IMR-90 (cell line): ENCODE data around the gene ARF6. TPM values are rescaled to one million over a fixed set of nuclear protein-coding genes. Genes with fewer than 3 reads are reported as not detected.

Source experiments
- ATAC-seq: fragments of 200-7000 bp; cut with Tn5 transposase; 2 replicates; pipeline ENCODE4 v1.9.1; 2020; ENCODE audit warnings: low read depth, mild to moderate bottlenecking, moderate library complexity
- BruUV-seq: library from RNA; stranded (reverse); fragments of 400-500 nt; replicated peaks from 2 replicates; lab custom pipeline; 2021; lab: Mats Ljungman, UMichigan
- CTCF ChIA-PET: fragments of 300-600 bp; formaldehyde crosslinking; extraction: SDS; loops from one replicate; lab custom pipeline; 2021; ENCODE audit warnings: antibody characterized with exemption; lab: Yijun Ruan, JAX
- POLR2A ChIA-PET: fragments of 300-600 bp; sonication (Branson Sonifier 250); formaldehyde crosslinking; loops from one replicate; lab custom pipeline; 2022; ENCODE audit warnings: antibody characterized with exemption; ENCODE audit not compliant: unreplicated experiment; lab: Charles Lee
- DNase-seq: peaks from one replicate; pipeline ENCODE4 v3.0.0; 2013
- H2AFZ ChIP-seq: replicated peaks from 2 replicates; pipeline ENCODE3; 2013; ENCODE audit warnings: low read length, mild to moderate bottlenecking; ENCODE audit not compliant: poor library complexity
- H2AK5ac ChIP-seq: 2 replicates; pipeline ENCODE4 v1.6.1; 2013; ENCODE audit warnings: low read depth, low read length, inconsistent platforms
- H2AK9ac ChIP-seq: replicated peaks from 2 replicates; pipeline ENCODE3; 2013; ENCODE audit warnings: mild to moderate bottlenecking, low read depth, low read length, moderate library complexity; ENCODE audit not compliant: poor library complexity
- H2BK120ac ChIP-seq: 2 replicates; pipeline ENCODE4 v1.6.1; 2013; ENCODE audit warnings: low read depth, low read length, inconsistent platforms
- H2BK15ac ChIP-seq: 3 replicates; pipeline ENCODE4 v1.6.1; 2013; ENCODE audit warnings: low read depth, low read length, inconsistent platforms
- H2BK20ac ChIP-seq: 2 replicates; pipeline ENCODE4 v1.6.1; 2013; ENCODE audit warnings: low read depth, mild to moderate bottlenecking, inconsistent platforms, low read length, moderate library complexity
- H2BK5ac ChIP-seq: 2 replicates; pipeline ENCODE4 v1.6.1; 2013; ENCODE audit warnings: mild to moderate bottlenecking, low read depth, low read length, inconsistent platforms; ENCODE audit not compliant: poor library complexity, severe bottlenecking
- H3K14ac ChIP-seq: replicated peaks from 2 replicates; pipeline ENCODE4 v1.6.1; 2013; ENCODE audit warnings: low read depth, low read length, inconsistent platforms
- H3K18ac ChIP-seq: 2 replicates; pipeline ENCODE4 v1.6.1; 2013; ENCODE audit warnings: low read depth, low read length, control low read depth
- H3K23ac ChIP-seq: 2 replicates; pipeline ENCODE4 v1.6.1; 2013; ENCODE audit warnings: low read depth, low read length, inconsistent platforms
- H3K27ac ChIP-seq: 2 replicates; pipeline ENCODE4 v1.5.1; 2013; ENCODE audit warnings: mild to moderate bottlenecking, control low read depth, low read length; ENCODE audit not compliant: insufficient read depth
- H3K27me3 ChIP-seq: 2 replicates; pipeline ENCODE4 v1.6.1; 2013; ENCODE audit warnings: low read length; ENCODE audit not compliant: control insufficient read depth, insufficient read depth
- H3K36me3 ChIP-seq: 2 replicates; pipeline ENCODE4 v1.6.1; 2013; ENCODE audit warnings: low read length, mixed read lengths; ENCODE audit not compliant: control insufficient read depth, insufficient read depth
- H3K4ac ChIP-seq: 2 replicates; pipeline ENCODE4 v1.6.1; 2013; ENCODE audit warnings: low read depth, low read length, inconsistent platforms
- H3K4me1 ChIP-seq: 2 replicates; pipeline ENCODE4 v1.6.1; 2013; ENCODE audit warnings: low read length, mixed read lengths; ENCODE audit not compliant: control insufficient read depth, insufficient read depth
- H3K4me2 ChIP-seq: 2 replicates; pipeline ENCODE4 v1.6.1; 2013; ENCODE audit warnings: low read depth, mild to moderate bottlenecking, control low read depth, low read length, moderate library complexity
- H3K4me3 ChIP-seq: 2 replicates; pipeline ENCODE4 v1.5.1; 2013; ENCODE audit warnings: low read depth, mild to moderate bottlenecking, control low read depth, low read length, moderate library complexity; ENCODE audit not compliant: insufficient read depth
- H3K56ac ChIP-seq: 2 replicates; pipeline ENCODE4 v1.6.1; 2013; ENCODE audit warnings: low read length, inconsistent platforms; ENCODE audit not compliant: insufficient read depth; ENCODE audit errors: extremely low read depth
- H3K79me1 ChIP-seq, 2 experiments: 2 replicates each; pipeline ENCODE4 v1.6.1; 2013; ENCODE audit warnings: low read length in 2 of 2, inconsistent platforms in 1 of 2, low read depth in 1 of 2
- H3K9ac ChIP-seq: 2 replicates; pipeline ENCODE4 v1.6.1; 2013; ENCODE audit warnings: low read depth, low read length, control low read depth
- H3K9me1 ChIP-seq: 2 replicates; pipeline ENCODE4 v1.6.1; 2013; ENCODE audit warnings: low read length, inconsistent platforms; ENCODE audit not compliant: insufficient read depth
- H3K9me3 ChIP-seq: 2 replicates; pipeline ENCODE4 v1.6.1; 2013; ENCODE audit warnings: low read length; ENCODE audit not compliant: control insufficient read depth, insufficient read depth
- H4K20me1 ChIP-seq: 2 replicates; pipeline ENCODE4 v1.6.1; 2013; ENCODE audit warnings: low read length, inconsistent platforms; ENCODE audit not compliant: insufficient read depth
- H4K5ac ChIP-seq: 2 replicates; pipeline ENCODE4 v1.6.1; 2013; ENCODE audit warnings: mild to moderate bottlenecking, low read depth, low read length, control low read depth
- H4K8ac ChIP-seq, 2 experiments: 2 replicates each; pipeline ENCODE4 v1.6.1; 2013; ENCODE audit warnings: low read depth in 2 of 2, low read length in 2 of 2, control low read depth in 1 of 2, inconsistent platforms in 1 of 2
- H4K91ac ChIP-seq: 2 replicates; pipeline ENCODE4 v1.6.1; 2013; ENCODE audit warnings: low read depth, low read length, inconsistent platforms; ENCODE audit not compliant: insufficient read depth
- BHLHE40 ChIP-seq: fragments of 150-350 bp; IDR thresholded peaks from 2 replicates; pipeline ENCODE4 v1.6.1; 2016; ENCODE audit warnings: mild to moderate bottlenecking, low read depth, low read length
- CEBPB ChIP-seq: IDR thresholded peaks from 2 replicates; pipeline ENCODE4 v1.6.1; 2012; ENCODE audit warnings: low read depth, low read length, improper control_type of control experiment
- CHD1 ChIP-seq: IDR thresholded peaks from 2 replicates; pipeline ENCODE4 v1.6.1; 2012; ENCODE audit warnings: low read depth, low read length, improper control_type of control experiment
- MAFK ChIP-seq: IDR thresholded peaks from 2 replicates; pipeline ENCODE4 v1.6.1; 2012; ENCODE audit warnings: low read depth, low read length, improper control_type of control experiment
- MAZ ChIP-seq: IDR thresholded peaks from 2 replicates; pipeline ENCODE4 v1.6.1; 2012; ENCODE audit warnings: low read depth, mild to moderate bottlenecking, low read length, improper control_type of control experiment, moderate library complexity, borderline replicate concordance
- MXI1 ChIP-seq: IDR thresholded peaks from 2 replicates; pipeline ENCODE4 v1.6.1; 2012; ENCODE audit warnings: low read depth, mild to moderate bottlenecking, low read length, moderate library complexity, borderline replicate concordance
- NFE2L2 ChIP-seq: fragments of 150-350 bp; IDR thresholded peaks from 2 replicates; pipeline ENCODE4 v1.6.1; 2016; ENCODE audit warnings: low read depth, mild to moderate bottlenecking, low read length
- POLR2A ChIP-seq: IDR thresholded peaks from 2 replicates; pipeline ENCODE4 v1.6.1; 2012; ENCODE audit warnings: mild to moderate bottlenecking, low read depth, low read length
- RAD21 ChIP-seq: IDR thresholded peaks from 2 replicates; pipeline ENCODE4 v1.6.1; 2012; ENCODE audit warnings: low read length, improper control_type of control experiment
- SMC3 ChIP-seq: fragments of 150-350 bp; IDR thresholded peaks from 2 replicates; pipeline ENCODE4 v1.6.1; 2016; ENCODE audit warnings: low read depth, mild to moderate bottlenecking, antibody characterized with exemption, low read length, moderate library complexity
- USF2 ChIP-seq: fragments of 150-350 bp; IDR thresholded peaks from 2 replicates; pipeline ENCODE4 v1.6.1; 2017; ENCODE audit warnings: mild to moderate bottlenecking, antibody characterized with exemption, low read length, low read depth
- WGBS, 2 experiments: methylation state at CpG; one replicate each; pipeline versions ENCODE4 v1.1.5 to v1.1.7; 2013; ENCODE audit warnings: missing lambda C conversion rate in 2 of 2; ENCODE audit not compliant: insufficient read length in 1 of 2; ENCODE audit errors: extremely low coverage in 2 of 2; 5-methylcytosine and 5-hydroxymethylcytosine counted together
- dilution Hi-C: fragments of 300-500 bp; cut with HindIII; formaldehyde crosslinking; loops from one replicate; pipeline ENCODE4 v1.14.3; 2018; ENCODE audit warnings: low sequenced_read_pairs; ENCODE audit not compliant: unreplicated experiment
- in situ Hi-C: fragments of 300-500 bp; cut with MboI; formaldehyde crosslinking; loops from 3 replicates; pipeline ENCODE4 v1.14.3; 2019; ENCODE audit warnings: low sequenced_read_pairs, inconsistent platforms, mixed read lengths
- intact Hi-C: fragments of 100-400 bp; cut with micrococcal nuclease; formaldehyde crosslinking; loops from 2 replicates; pipeline ENCODE4 v1.10.0; 2022
- polyA plus RNA-seq, 3 experiments: library from polyadenylated mRNA; depleted of rRNA; stranded (reverse); fragments of >200 nt; gene quantifications; 2 replicates each; pipeline ENCODE4 v1.2.3, GENCODE V29; 2012; ENCODE audit warnings: low replicate concordance in 1 of 3
- total RNA-seq: library from RNA; depleted of rRNA; stranded (reverse); fragments of >200 nt; gene quantifications from 2 replicates; pipeline ENCODE4 v1.2.3, GENCODE V29; 2012
- TF ChIP-seq, protein P1 (sequence below): fragments of 150-350 bp; IDR thresholded peaks from 2 replicates; pipeline ENCODE4 v1.6.1; 2016; ENCODE audit warnings: low read depth, mild to moderate bottlenecking, low read length, moderate library complexity, borderline replicate concordance
- TF ChIP-seq, protein P2 (sequence below): conservative IDR thresholded peaks from 2 replicates; pipeline ENCODE4 v1.5.1; 2012; ENCODE audit warnings: mild to moderate bottlenecking, low read depth, low read length, improper control_type of control experiment

The ARF6 gene
- total and polyA plus RNA-seq, 2 of the 4 experiments (the other 2 are of a cell fraction): 32.1 to 40.1 TPM

DNA sequence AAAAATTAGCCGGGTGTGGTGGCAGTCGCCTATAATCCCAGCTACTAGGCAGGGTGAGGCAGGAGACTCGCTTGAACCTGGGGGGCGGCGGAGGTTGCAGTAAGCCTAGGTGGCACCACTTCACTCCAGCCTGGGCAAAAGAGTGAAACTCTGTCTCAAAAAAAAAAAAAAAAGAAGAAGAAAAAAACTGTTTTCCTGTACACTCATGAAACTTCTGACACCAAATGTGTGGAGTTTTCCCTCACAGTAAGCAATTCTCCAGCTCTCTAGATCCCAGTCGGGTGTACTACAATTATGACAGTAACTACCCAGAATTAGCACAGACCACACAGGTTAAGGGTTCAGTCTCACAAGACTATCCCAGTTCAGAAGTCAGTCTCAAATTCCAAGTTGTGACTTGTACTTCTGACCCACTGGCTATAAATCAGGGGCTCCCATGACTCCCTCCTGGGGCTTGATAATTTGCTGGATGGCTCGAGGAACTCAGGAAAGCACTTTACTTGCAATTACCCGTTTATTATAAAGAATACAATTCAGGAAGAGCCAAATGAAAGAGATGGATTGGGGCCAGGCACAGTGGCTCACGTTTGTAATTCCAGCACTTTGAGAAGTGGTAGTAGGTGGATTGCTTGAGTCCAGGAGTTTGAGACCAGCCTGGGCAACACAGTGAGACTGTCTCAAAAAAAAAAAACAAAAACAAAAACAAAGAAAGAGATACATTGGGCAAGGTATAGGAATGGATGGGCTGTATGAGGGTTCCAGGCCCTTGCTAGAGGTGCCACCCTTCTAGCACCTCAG is 12.4 kb upstream of the ARF6 start:
- intact Hi-C loops: no loop called here
- no peak overlapping the region for H3K23ac ChIP-seq
- no peaks in the 10 kb centered on the region for H3K9me1 ChIP-seq
- no peak overlapping the region for H3K4me2 ChIP-seq
- no peak overlapping the region for H4K91ac ChIP-seq
- BruUV-seq: no TSS peak
- no peak overlapping the region for H3K9ac ChIP-seq
- no peak overlapping the region for H3K18ac ChIP-seq
- H3K4me1 ChIP-seq: no peaks in the 10 kb centered on the region
- no peak overlapping the region for H3K56ac ChIP-seq
- in situ Hi-C loops: no loop called here
- no peaks in the 10 kb centered on the region for H3K36me3 ChIP-seq
- WGBS, 2 experiments: 83% methylated on average over 2 of the region's 9 CpGs; no CpG with 5 or more reads in 1 of the 2 experiments
- H2BK15ac ChIP-seq: no peak overlapping the region
- TF ChIP-seq CEBPB: no peak
- TF ChIP-seq, protein P1, sequence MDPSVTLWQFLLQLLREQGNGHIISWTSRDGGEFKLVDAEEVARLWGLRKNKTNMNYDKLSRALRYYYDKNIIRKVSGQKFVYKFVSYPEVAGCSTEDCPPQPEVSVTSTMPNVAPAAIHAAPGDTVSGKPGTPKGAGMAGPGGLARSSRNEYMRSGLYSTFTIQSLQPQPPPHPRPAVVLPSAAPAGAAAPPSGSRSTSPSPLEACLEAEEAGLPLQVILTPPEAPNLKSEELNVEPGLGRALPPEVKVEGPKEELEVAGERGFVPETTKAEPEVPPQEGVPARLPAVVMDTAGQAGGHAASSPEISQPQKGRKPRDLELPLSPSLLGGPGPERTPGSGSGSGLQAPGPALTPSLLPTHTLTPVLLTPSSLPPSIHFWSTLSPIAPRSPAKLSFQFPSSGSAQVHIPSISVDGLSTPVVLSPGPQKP: no peak
- TF ChIP-seq CHD1: no peak
- TF ChIP-seq NFE2L2: no peak
- TF ChIP-seq SMC3: no peak
- no peak for TF ChIP-seq BHLHE40
- no peak for TF ChIP-seq MAFK
- TF ChIP-seq RAD21: no peak
- TF ChIP-seq USF2: no peak
- TF ChIP-seq, protein P2, sequence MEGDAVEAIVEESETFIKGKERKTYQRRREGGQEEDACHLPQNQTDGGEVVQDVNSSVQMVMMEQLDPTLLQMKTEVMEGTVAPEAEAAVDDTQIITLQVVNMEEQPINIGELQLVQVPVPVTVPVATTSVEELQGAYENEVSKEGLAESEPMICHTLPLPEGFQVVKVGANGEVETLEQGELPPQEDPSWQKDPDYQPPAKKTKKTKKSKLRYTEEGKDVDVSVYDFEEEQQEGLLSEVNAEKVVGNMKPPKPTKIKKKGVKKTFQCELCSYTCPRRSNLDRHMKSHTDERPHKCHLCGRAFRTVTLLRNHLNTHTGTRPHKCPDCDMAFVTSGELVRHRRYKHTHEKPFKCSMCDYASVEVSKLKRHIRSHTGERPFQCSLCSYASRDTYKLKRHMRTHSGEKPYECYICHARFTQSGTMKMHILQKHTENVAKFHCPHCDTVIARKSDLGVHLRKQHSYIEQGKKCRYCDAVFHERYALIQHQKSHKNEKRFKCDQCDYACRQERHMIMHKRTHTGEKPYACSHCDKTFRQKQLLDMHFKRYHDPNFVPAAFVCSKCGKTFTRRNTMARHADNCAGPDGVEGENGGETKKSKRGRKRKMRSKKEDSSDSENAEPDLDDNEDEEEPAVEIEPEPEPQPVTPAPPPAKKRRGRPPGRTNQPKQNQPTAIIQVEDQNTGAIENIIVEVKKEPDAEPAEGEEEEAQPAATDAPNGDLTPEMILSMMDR: no peak
- TF ChIP-seq MAZ: no peak
- TF ChIP-seq POLR2A: no peak
- no peak for TF ChIP-seq MXI1
- H4K8ac ChIP-seq: 0 out of 4 replicates have a peak overlapping the region, but pooled peaks of 1 of the 2 experiments have one; percentile 1
- peak overlapping the region; percentile 74 for H2AFZ ChIP-seq
- H3K14ac ChIP-seq: no peak overlapping the region
- H3K27ac ChIP-seq: no peak overlapping the region
- no peaks in the 10 kb centered on the region for H3K27me3 ChIP-seq
- no peak overlapping the region for H2AK5ac ChIP-seq
- H3K4ac ChIP-seq: no peak overlapping the region
- no peak overlapping the region for H2BK20ac ChIP-seq
- H2BK5ac ChIP-seq: no peak overlapping the region
- ATAC-seq: no peak
- CTCF ChIA-PET: interaction anchor here (0.5 to 1.4 kb wide), 6 partner anchors 10 to 90 kb away, joined by 4 to 11 read pairs (median 4); no protein-coding TSS in a partner anchor
- POLR2A ChIA-PET: interaction anchor here (0.5 kb wide), 1 partner anchor 12 kb away, joined by 4 read pairs; the partner anchor contains the start of gene ARF6
- H4K5ac ChIP-seq: no peak overlapping the region
- no peak for DNase-seq
- H3K79me1 ChIP-seq: no peaks in the 10 kb centered on the region
- H3K9me3 ChIP-seq: no peaks in the 10 kb centered on the region
- no peak overlapping the region for H2BK120ac ChIP-seq
- dilution Hi-C loops: no loop called here
- no peak overlapping the region for H2AK9ac ChIP-seq
- H3K4me3 ChIP-seq: no peak overlapping the region
- H4K20me1 ChIP-seq: no peaks in the 10 kb centered on the region
